ENCODE measurements around the gene SLC25A29.
"Not testable (repeated sequence)": the region's sequence is repeated elsewhere in the genome, so short reads cannot be mapped to it uniquely, and the experiment has no call there.

SLC25A29 gene

GRCh38 chr14:100306101-100306997, at the start of gene SLC25A29:
Gene SLC25A29 (minus strand): TSS chr14:100306444. CDS start chr14:100306232, 212 bp downstream.
- DNase-seq (ENCODE audit: low read depth in 2 of 2) = peak; percentile 67 to 70

GRCh38 chr14:100350986-100351385, 44.7 kb upstream of the SLC25A29 start:
- DNase-seq (ENCODE audit: low read depth in 2 of 2) = no peak

- no peak for DNase-seq (ENCODE audit: low read depth in 2 of 2)
Measured at GRCh38 chr14:100350276-100350926, 44.2 kb upstream of the SLC25A29 start.

GRCh38 chr14:100348784-100349685, 42.8 kb upstream of the SLC25A29 start:
- no peak for DNase-seq (ENCODE audit: low read depth in 2 of 2)

- no peak for DNase-seq (ENCODE audit: low read depth in 2 of 2)
Measured at GRCh38 chr14:100348253-100348729, 42.0 kb upstream of the SLC25A29 start.

- DNase-seq (ENCODE audit: low read depth in 2 of 2) = no peak
Measured at GRCh38 chr14:100346306-100347091, 40.3 kb upstream of the SLC25A29 start.

- DNase-seq (ENCODE audit: low read depth in 2 of 2) = no peak
Measured at GRCh38 chr14:100345711-100346110, 39.5 kb upstream of the SLC25A29 start.

GRCh38 chr14:100344657-100345056, 38.4 kb upstream of the SLC25A29 start:
- DNase-seq (ENCODE audit: low read depth in 2 of 2) = not testable (repeated sequence)

- DNase-seq (ENCODE audit: low read depth in 2 of 2) = not testable (repeated sequence)
Measured at GRCh38 chr14:100342826-100343225, 36.6 kb upstream of the SLC25A29 start.

GRCh38 chr14:100342195-100342594, 36.0 kb upstream of the SLC25A29 start:
- DNase-seq (ENCODE audit: low read depth in 2 of 2) = no peak

GRCh38 chr14:100341301-100342031, 35.2 kb upstream of the SLC25A29 start:
- DNase-seq (ENCODE audit: low read depth in 2 of 2) = no peak

- no peak for DNase-seq (ENCODE audit: low read depth in 2 of 2)
Measured at GRCh38 chr14:100340423-100340813, 34.2 kb upstream of the SLC25A29 start.

GRCh38 chr14:100339766-100340422, 33.6 kb upstream of the SLC25A29 start:
- no peak for DNase-seq (ENCODE audit: low read depth in 2 of 2)

- DNase-seq (ENCODE audit: low read depth in 2 of 2) = no peak
Measured at GRCh38 chr14:100336618-100337530, 30.6 kb upstream of the SLC25A29 start.

- DNase-seq (ENCODE audit: low read depth in 2 of 2) = no peak
Measured at GRCh38 chr14:100334904-100335303, 28.7 kb upstream of the SLC25A29 start.

- DNase-seq (ENCODE audit: low read depth in 2 of 2) = no peak
Measured at GRCh38 chr14:100333827-100334226, 27.6 kb upstream of the SLC25A29 start.

GRCh38 chr14:100333311-100333710, 27.1 kb upstream of the SLC25A29 start:
- DNase-seq (ENCODE audit: low read depth in 2 of 2) = no peak

GRCh38 chr14:100332797-100333196, 26.6 kb upstream of the SLC25A29 start:
- DNase-seq (ENCODE audit: low read depth in 2 of 2) = no peak
